ENCODE results near the gene TBPL2. TPM values are rescaled to one million over a fixed set of nuclear protein-coding genes. Genes with fewer than 3 reads are reported as not detected.

TBPL2 gene
- total RNA-seq, 2 experiments from 2014 or later: not detected

DNA sequence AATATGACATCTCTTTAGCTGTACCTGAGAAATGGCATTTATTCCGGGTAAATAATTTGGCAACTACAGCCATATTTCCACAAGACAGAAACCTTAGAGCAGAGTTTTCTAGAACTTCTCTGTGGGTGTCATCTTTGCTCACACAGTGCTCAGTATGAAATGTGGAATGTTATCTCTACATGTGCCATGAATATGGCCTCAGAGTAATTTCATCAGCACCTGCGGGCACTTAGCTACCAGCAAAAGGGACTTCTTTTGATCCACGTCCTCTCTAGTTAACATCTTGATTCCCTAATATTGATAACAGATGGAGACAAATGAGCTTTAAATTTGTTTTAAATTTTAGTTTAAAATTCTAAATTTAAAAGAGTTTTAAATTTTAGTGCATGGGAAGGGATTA lies 25.9 kb downstream of the TBPL2 start:
- Mint-ChIP-seq H3K9me3 (no peaks in the 10 kb centered on the region), H3K36me3 (ENCODE audit: low read depth) (no peaks in the 10 kb centered on the region), H3K27me3 (peaks cover 2% of the 10 kb centered on the region), H3K4me1 (peaks cover 24% of the 10 kb centered on the region), H3K4me3 (no peak overlapping the region), H3K27ac (no peak overlapping the region)
- no peak for DNase-seq
- POLR2A ChIA-PET: interaction anchor here (1.3 to 1.8 kb wide), 2 partner anchors 363 to 388 kb away, joined by 3 to 4 read pairs; partner anchors contain the start of genes MAPK1IP1L, SOCS4 and WDHD1
- CTCF ChIA-PET: interaction anchor here (1.0 to 1.4 kb wide), 3 partner anchors 10 to 169 kb away, joined by 3 read pairs; partner anchors contain the start of gene FBXO34

DNA sequence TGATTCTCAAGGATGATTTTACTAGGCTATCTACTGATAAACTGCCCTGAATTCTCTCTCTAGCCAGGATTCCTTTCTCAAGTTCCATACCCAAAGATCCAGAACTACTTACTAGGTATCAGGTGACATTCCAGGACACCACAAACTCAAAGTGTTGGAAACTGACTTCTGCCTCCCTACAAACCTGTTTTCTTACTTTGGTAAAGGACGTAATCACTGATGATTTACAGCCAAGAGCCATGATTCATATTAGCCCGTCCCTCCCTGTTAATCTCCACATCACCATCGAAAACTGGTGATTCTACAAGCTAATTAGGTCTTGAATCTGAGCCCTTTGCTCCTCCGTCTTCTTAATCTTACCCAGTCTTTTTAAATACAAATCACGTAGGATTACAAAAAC lies 27.7 kb downstream of the TBPL2 start:
- no peaks in the 10 kb centered on the region for H3K9me3 Mint-ChIP-seq
- H3K4me1 Mint-ChIP-seq: peaks cover 31% of the 10 kb centered on the region
- CTCF ChIA-PET: interaction anchor here (0.8 to 1.3 kb wide), 3 partner anchors 21 to 142 kb away, joined by 3 read pairs; no protein-coding TSS in a partner anchor
- H3K4me3 Mint-ChIP-seq: no peak overlapping the region
- H3K36me3 Mint-ChIP-seq (ENCODE audit: low read depth): no peaks in the 10 kb centered on the region
- H3K27me3 Mint-ChIP-seq: peaks cover 2% of the 10 kb centered on the region
- no peak for DNase-seq
- H3K27ac Mint-ChIP-seq: no peak overlapping the region
- POLR2A ChIA-PET: interaction anchor here (0.8 kb wide), 1 partner anchor 169 kb away, joined by 4 read pairs; no protein-coding TSS in a partner anchor

DNA sequence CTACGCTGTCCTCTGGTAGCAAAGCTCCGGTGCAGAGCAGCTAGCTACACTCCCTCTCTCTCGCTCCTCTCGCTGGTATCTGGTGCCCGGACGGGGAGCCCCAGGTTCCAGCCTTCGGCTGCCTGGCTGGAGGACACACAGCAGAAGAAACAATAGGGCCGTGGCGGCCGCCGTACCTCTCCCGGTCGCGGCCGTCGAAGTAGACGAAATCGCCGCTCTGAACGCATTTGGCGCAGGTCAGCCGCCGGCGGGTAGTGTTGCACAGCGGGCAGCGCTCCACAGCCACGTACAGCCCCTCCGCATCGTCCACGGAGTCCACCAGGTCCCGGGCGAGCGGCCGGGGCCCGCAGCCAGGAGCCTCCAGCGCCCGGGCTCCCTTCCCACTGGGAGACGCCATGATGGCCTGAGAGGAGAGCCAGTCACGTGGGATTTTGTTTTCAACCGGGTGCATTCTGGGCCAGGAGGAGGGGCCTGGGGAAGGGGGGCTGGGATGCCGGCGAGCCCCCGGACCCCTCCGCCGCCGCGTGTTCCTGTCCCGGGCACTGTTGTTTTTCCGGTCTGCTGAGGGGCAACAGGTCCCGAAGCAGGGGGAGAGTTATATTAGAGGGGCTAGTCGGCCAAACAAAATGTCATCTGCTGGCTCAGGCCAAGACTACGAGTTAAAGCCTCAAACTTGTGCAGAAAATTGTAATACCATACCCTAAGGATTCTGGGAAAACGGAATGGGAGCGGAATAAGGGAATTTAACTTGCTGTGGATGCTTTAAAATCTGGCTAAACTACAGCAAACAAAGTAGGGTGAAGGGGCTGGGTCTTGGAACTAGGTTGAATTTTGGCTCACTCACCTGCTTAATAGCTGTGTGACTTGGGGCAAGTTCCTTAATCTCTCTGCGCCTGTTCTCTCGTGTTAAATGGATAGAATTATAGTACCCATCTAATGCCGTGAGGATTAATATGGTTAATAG lies 28.7 kb downstream of the TBPL2 start, which contains the start of gene ATG14:
Gene ATG14 (minus strand): TSS at position 405 of the 964 bp plus-strand sequence. CDS start 8 bp downstream, at position 397.
- Mint-ChIP-seq H3K9me3 (no peaks in the 10 kb centered on the region), H3K36me3 (ENCODE audit: low read depth) (no peaks in the 10 kb centered on the region), H3K4me3 (peak within 1 kb of the TSS; percentile 83), H3K4me1 (peaks cover 32% of the 10 kb centered on the region), H3K27ac (peak within 1 kb of the TSS; percentile 61), H3K27me3 (peaks cover 2% of the 10 kb centered on the region)
- ChIA-PET POLR2A (interaction anchor here (0.8 to 2.2 kb wide), 10 partner anchors 8 to 260 kb away, joined by 3 to 12 read pairs (median 4); partner anchors contain the start of gene DLGAP5), CTCF (interaction anchor here (1.0 to 1.5 kb wide), 4 partner anchors 140 to 199 kb away, joined by 3 to 5 read pairs (median 4); no protein-coding TSS in a partner anchor)
- peak; percentile 81 for DNase-seq

DNA sequence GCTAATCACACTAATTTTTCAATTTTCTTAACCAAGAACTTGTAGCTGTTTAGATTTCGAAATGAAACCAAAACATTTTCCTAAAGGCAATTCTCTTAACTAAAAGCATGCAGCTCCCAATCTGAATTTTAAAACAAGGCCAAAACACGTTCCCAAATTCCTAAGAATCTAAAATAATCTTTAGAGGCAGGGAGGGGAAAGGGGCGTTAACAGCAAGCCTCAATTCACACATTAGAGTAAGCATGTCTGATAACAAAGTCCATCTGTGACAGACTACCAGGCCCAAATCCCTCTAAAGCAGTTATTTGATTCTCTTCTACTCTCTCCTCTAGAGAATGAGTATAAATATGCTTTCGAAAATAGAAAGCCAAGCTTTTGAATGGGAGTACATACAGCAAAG lies 29.5 kb downstream of the TBPL2 start:
- Mint-ChIP-seq H3K27ac (no peak overlapping the region), H3K4me3 (peak overlapping the region; percentile 83), H3K36me3 (ENCODE audit: low read depth) (no peaks in the 10 kb centered on the region), H3K4me1 (peaks cover 32% of the 10 kb centered on the region), H3K27me3 (peaks cover 2% of the 10 kb centered on the region), H3K9me3 (no peaks in the 10 kb centered on the region)
- DNase-seq: no peak
- ChIA-PET CTCF (interaction anchor here (0.8 to 1.6 kb wide), 5 partner anchors 8 to 198 kb away, joined by 3 to 5 read pairs (median 4); no protein-coding TSS in a partner anchor), POLR2A (interaction anchor here (0.7 to 2.2 kb wide), 11 partner anchors 9 to 259 kb away, joined by 3 to 12 read pairs (median 4); partner anchors contain the start of gene DLGAP5)

DNA sequence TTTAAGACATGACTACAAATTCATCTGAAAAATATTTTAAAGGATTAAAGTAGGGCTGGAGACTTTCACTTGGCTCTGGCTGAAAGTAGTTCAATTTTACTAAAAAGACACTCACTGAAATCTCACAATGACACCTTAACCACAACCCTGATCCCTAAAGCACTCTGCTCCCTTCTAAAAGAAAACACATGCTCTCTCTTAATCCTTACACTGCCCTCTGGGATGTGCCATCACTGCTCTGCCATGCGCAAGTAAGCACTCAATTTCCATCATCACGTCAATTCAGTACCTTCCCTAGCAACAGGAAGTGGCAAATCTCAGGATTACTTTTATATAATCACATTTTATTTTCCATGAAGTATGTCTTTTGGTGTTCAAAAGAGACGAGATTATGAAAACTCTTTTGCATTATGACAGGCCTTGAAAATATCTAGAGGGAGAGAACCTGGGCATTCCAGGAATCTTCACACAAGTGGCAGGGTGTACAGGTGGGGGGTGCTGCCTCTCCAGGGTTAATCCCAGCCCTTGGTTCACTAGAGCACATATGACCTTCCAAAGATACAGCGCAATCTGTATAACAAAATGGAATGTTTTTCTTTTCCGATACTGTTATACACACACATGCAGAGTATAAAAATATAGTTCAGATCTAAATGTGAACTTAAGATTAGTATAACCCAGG lies 36.1 kb downstream of the TBPL2 start:
- H3K27ac Mint-ChIP-seq: no peak overlapping the region
- H3K27me3 Mint-ChIP-seq: no peaks in the 10 kb centered on the region
- no peaks in the 10 kb centered on the region for H3K9me3 Mint-ChIP-seq
- no peaks in the 10 kb centered on the region for H3K36me3 Mint-ChIP-seq (ENCODE audit: low read depth)
- DNase-seq: no peak
- peaks cover 21% of the 10 kb centered on the region for H3K4me1 Mint-ChIP-seq
- ChIA-PET POLR2A (interaction anchor here (0.8 to 0.9 kb wide), 2 partner anchors 15 to 72 kb away, joined by 3 read pairs; no protein-coding TSS in a partner anchor), CTCF (interaction anchor here (0.5 to 1.1 kb wide), 2 partner anchors 134 to 373 kb away, joined by 3 to 4 read pairs; no protein-coding TSS in a partner anchor)
- H3K4me3 Mint-ChIP-seq: no peak overlapping the region

DNA sequence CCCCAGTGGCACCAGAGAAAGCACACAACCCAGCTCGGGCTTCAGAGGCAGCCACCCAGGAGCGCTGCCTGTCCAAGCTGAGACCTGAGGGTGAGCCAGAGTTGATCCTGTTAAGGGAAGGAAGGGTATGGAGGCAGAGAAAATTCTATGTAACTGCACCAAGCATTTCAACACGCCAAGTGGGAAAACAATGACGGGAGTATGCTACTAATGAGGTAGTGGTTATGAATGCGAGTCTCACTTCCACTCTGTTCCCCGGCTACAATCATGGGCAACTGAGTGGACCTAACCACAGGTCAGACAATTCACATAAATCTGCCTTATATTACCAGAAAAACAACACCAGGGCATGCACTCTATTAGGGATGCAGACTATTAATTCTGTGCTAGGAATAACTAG lies 38.7 kb downstream of the TBPL2 start:
- H3K4me1 Mint-ChIP-seq: peaks cover 14% of the 10 kb centered on the region
- POLR2A ChIA-PET: no interaction called here
- no peaks in the 10 kb centered on the region for H3K9me3 Mint-ChIP-seq
- no peak overlapping the region for H3K27ac Mint-ChIP-seq
- CTCF ChIA-PET: no interaction called here
- no peaks in the 10 kb centered on the region for H3K36me3 Mint-ChIP-seq (ENCODE audit: low read depth)
- H3K4me3 Mint-ChIP-seq: no peak overlapping the region
- no peaks in the 10 kb centered on the region for H3K27me3 Mint-ChIP-seq
- DNase-seq: no peak

DNA sequence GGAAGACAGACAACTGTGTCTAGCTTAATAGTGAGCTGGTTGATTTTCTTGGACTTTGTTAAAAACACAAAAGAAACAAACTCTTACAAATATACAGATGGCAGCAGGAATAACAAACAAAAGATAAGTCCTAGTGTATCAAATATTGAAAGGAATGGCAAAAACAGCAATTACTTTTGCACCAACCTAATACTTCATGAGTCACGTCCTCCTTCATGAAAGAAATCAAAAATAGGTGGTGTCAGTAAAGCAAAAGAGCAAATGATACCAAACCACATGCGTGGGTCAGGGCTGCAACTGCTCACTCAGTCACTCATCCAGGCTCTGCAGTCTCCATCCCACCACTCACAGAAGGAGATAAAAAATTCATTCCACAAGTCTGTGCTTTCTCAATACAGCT lies 40.6 kb downstream of the TBPL2 start:
- ChIA-PET CTCF (no interaction called here), POLR2A (no interaction called here)
- peaks cover 7% of the 10 kb centered on the region for H3K36me3 Mint-ChIP-seq (ENCODE audit: low read depth)
- H3K27me3 Mint-ChIP-seq: no peaks in the 10 kb centered on the region
- no peak overlapping the region for H3K4me3 Mint-ChIP-seq
- H3K4me1 Mint-ChIP-seq: peaks cover 14% of the 10 kb centered on the region
- DNase-seq: no peak
- H3K27ac Mint-ChIP-seq: no peak overlapping the region
- no peaks in the 10 kb centered on the region for H3K9me3 Mint-ChIP-seq

DNA sequence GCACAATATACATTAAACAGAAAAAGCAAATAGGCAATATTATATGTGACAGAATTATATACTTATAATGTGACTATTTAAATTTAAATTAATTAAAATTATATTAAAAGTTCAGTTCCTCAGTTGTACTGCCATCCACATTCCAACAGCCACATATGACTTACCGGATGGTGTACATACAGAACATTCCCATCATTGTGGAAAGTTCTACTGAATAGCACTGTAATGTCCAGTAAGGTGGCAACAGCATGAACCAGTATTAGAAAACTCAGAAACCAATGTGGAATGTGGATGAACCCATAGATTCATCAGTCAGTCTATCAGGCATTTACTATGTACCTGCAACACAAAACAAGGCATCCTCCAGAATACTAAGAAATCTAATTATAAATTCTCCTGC lies 41.2 kb downstream of the TBPL2 start:
- H3K36me3 Mint-ChIP-seq (ENCODE audit: low read depth): peaks cover 7% of the 10 kb centered on the region
- no peak overlapping the region for H3K4me3 Mint-ChIP-seq
- DNase-seq: no peak
- H3K9me3 Mint-ChIP-seq: no peaks in the 10 kb centered on the region
- ChIA-PET POLR2A (no interaction called here), CTCF (no interaction called here)
- H3K27ac Mint-ChIP-seq: no peak overlapping the region
- peaks cover 12% of the 10 kb centered on the region for H3K4me1 Mint-ChIP-seq
- H3K27me3 Mint-ChIP-seq: no peaks in the 10 kb centered on the region

DNA sequence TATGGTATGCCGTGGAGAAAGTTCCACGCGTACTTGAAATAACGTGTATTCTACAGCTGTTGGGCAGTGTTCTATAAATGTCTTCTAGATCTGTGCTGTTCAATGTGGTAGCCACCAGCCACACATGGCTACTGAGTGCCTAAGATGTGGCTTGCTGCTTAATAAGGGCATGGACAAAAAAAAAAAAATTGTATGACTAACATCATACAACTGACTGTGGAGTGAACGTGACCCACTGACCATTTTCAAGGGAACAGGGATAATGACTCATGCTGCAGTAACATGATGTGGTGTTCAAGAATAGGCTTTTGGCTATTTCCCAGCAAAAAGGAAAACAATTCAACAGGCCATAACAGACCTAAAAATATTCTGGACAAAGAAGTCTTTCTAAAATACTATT lies 41.7 kb downstream of the TBPL2 start:
- Mint-ChIP-seq H3K36me3 (ENCODE audit: low read depth) (peaks cover 7% of the 10 kb centered on the region), H3K4me3 (no peak overlapping the region), H3K27me3 (no peaks in the 10 kb centered on the region), H3K9me3 (no peaks in the 10 kb centered on the region), H3K27ac (no peak overlapping the region), H3K4me1 (peaks cover 9% of the 10 kb centered on the region)
- ChIA-PET POLR2A (no interaction called here), CTCF (no interaction called here)
- no peak for DNase-seq

DNA sequence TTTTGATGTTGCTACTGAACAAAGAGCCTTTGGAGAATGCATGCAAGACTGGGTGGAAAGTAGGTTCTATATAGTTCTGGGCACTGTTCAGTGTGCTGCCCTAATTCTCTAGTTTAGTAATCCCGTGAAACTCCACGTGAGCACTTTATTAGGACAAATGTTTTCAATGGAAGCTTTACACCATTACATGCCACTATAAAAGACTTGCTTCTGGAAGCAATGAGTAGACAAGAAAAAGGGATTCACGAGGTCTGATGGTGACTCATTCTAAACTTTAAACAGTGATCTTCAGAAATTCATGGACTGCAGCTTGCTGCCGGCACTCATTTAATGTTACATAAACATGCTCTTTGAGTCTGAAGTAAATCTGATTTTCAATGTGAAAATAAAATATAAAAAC lies 51.1 kb downstream of the TBPL2 start:
- CTCF ChIA-PET: no interaction called here
- no peaks in the 10 kb centered on the region for H3K9me3 Mint-ChIP-seq
- H3K27me3 Mint-ChIP-seq: no peaks in the 10 kb centered on the region
- H3K4me1 Mint-ChIP-seq: peaks cover 35% of the 10 kb centered on the region
- H3K27ac Mint-ChIP-seq: no peak overlapping the region
- DNase-seq: no peak
- POLR2A ChIA-PET: interaction anchor here (0.6 to 0.9 kb wide), 3 partner anchors 14 to 145 kb away, joined by 3 read pairs; no protein-coding TSS in a partner anchor
- no peak overlapping the region for H3K4me3 Mint-ChIP-seq
- peaks cover 36% of the 10 kb centered on the region for H3K36me3 Mint-ChIP-seq (ENCODE audit: low read depth)

DNA sequence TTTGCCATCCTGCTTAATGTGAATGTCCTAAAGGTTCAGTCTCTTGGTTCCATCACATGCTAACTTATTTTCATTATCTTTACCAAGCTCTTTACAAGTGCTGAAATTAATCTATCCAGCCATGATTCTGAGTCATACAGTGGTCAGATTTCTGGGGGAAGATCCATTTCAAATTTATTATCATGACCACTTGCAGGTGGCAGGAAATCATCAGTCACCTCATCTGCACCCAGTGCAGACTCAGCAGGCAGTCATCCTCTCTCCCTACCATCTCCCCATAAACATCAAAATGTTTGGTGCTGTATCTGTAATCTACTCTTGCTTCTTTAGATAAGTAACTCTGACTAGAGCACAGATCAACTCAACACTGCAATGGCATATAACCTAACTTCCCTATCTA lies 52.3 kb downstream of the TBPL2 start:
- Mint-ChIP-seq H3K4me3 (no peak overlapping the region), H3K27me3 (no peaks in the 10 kb centered on the region), H3K36me3 (ENCODE audit: low read depth) (peaks cover 38% of the 10 kb centered on the region), H3K9me3 (no peaks in the 10 kb centered on the region), H3K4me1 (peaks cover 37% of the 10 kb centered on the region), H3K27ac (no peak overlapping the region)
- CTCF ChIA-PET: interaction anchor here (0.5 kb wide), 1 partner anchor 142 kb away, joined by 3 read pairs; no protein-coding TSS in a partner anchor
- POLR2A ChIA-PET: interaction anchor here (2.8 kb wide), 1 partner anchor 14 kb away, joined by 15 read pairs; no protein-coding TSS in a partner anchor
- DNase-seq: no peak

DNA sequence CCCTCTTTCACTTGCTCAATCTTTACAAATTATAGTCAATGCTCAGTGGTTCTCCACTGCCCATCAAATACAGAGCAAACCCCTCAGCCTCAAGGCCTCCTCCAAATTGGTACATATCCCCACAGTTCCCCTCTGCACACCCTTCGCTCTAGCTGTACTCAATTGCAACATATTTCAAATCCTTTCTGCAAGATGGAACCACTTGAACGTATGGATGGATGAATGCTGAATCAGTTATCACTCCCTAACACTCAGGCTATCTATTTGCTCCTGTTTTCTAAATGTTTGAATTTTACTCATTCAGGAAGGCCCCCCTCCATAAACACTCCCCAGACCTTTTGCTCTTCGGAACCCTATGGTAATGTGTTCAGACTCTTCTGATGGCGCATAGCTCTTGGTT lies 53.3 kb downstream of the TBPL2 start:
- Mint-ChIP-seq H3K36me3 (ENCODE audit: low read depth) (peaks cover 38% of the 10 kb centered on the region), H3K9me3 (no peaks in the 10 kb centered on the region), H3K27me3 (no peaks in the 10 kb centered on the region), H3K4me3 (no peak overlapping the region), H3K4me1 (peaks cover 37% of the 10 kb centered on the region), H3K27ac (peak overlapping the region; percentile 86)
- ChIA-PET CTCF (interaction anchor here (0.8 to 1.6 kb wide), 3 partner anchors 11 to 174 kb away, joined by 3 to 4 read pairs (median 3); no protein-coding TSS in a partner anchor), POLR2A (interaction anchor here (2.4 to 2.8 kb wide), 3 partner anchors 13 to 53 kb away, joined by 8 to 15 read pairs (median 12); partner anchors contain the start of gene ATG14)
- DNase-seq: no peak

All from activated CD4-positive, alpha-beta memory T cell treated with anti-CD3 and anti-CD28 coated beads, Interleukin-2, amount 10 ng/mL, durations not matched to agents 7 days and 5 days (primary cell).